ENCODE results near the gene BRIP1.
"Not testable (repeated sequence)": the region's sequence is repeated elsewhere in the genome, so short reads cannot be mapped to it uniquely, and the experiment has no call there.

BRIP1 gene

DNA sequence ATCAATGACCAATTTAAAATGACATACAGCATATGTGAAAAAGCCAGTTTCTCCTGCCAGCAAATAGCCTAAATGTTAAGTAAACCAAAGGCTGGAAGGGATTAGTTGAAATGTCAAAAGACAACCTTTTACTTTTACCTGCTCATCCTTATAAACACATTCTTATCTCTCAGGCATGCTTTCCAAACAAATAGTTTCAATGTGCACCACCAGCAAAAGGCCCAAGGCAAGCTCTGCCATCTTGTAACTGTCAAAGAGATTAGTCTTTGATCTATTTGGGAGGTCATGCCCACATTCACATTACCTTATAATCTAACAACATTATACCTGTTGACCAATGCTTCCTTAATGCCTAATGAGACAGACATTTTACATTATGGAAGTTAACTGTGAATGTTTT, 140.1 kb downstream of the BRIP1 start:
- no peaks in the 10 kb centered on the region; the same call in 1 of the 2 replicates for H3K36me3 ChIP-seq (ENCODE audit: insufficient read depth, low read length)
- H3K9me3 ChIP-seq (ENCODE audit: control insufficient read depth, insufficient read depth, low read length) = no peaks in the 10 kb centered on the region; the same call in 1 of the 2 replicates
- no peaks in the 10 kb centered on the region for H3K4me1 ChIP-seq (ENCODE audit: insufficient read depth, low read length)
- H3K9ac ChIP-seq (ENCODE audit: low read depth, low read length) = no peak overlapping the region

GRCh38 chr17:61722398-61722797, 140.9 kb downstream of the BRIP1 start:
- Histone ChIP-seq H3K9ac (ENCODE audit: low read depth, low read length) (no peak overlapping the region), H3K4me1 (ENCODE audit: insufficient read depth, low read length) (no peaks in the 10 kb centered on the region)

GRCh38 chr17:61720016-61720795, 143.1 kb downstream of the BRIP1 start:
- Histone ChIP-seq H3K9me3 (ENCODE audit: control insufficient read depth, insufficient read depth, low read length) (no peaks in the 10 kb centered on the region; the same call in 1 of the 2 replicates), H3K4me1 (ENCODE audit: insufficient read depth, low read length) (no peaks in the 10 kb centered on the region), H3K9ac (ENCODE audit: low read depth, low read length) (no peak overlapping the region), H3K36me3 (ENCODE audit: insufficient read depth, low read length) (no peaks in the 10 kb centered on the region; the same call in 1 of the 2 replicates)

More at GRCh38 chr17:61722398-61722797, 140.9 kb downstream of the BRIP1 start:
- Histone ChIP-seq H3K9me3 (ENCODE audit: control insufficient read depth, insufficient read depth, low read length) (no peaks in the 10 kb centered on the region; the same call in 1 of the 2 replicates), H3K36me3 (ENCODE audit: insufficient read depth, low read length) (no peaks in the 10 kb centered on the region; the same call in 1 of the 2 replicates)

GRCh38 chr17:61719220-61719619, 144.1 kb downstream of the BRIP1 start:
- H3K36me3 ChIP-seq (ENCODE audit: insufficient read depth, low read length); H3K4me1 ChIP-seq (ENCODE audit: insufficient read depth, low read length); H3K9ac ChIP-seq (ENCODE audit: low read depth, low read length); H3K9me3 ChIP-seq (ENCODE audit: control insufficient read depth, insufficient read depth, low read length): not testable (repeated sequence)

GRCh38 chr17:61718022-61718421, 145.3 kb downstream of the BRIP1 start:
- Histone ChIP-seq H3K9me3 (ENCODE audit: control insufficient read depth, insufficient read depth, low read length) (no peaks in the 10 kb centered on the region; the same call in 1 of the 2 replicates), H3K4me1 (ENCODE audit: insufficient read depth, low read length) (no peaks in the 10 kb centered on the region), H3K9ac (ENCODE audit: low read depth, low read length) (no peak overlapping the region), H3K36me3 (ENCODE audit: insufficient read depth, low read length) (peaks cover 2% of the 10 kb centered on the region; the same call in 1 of the 2 replicates)

DNA sequence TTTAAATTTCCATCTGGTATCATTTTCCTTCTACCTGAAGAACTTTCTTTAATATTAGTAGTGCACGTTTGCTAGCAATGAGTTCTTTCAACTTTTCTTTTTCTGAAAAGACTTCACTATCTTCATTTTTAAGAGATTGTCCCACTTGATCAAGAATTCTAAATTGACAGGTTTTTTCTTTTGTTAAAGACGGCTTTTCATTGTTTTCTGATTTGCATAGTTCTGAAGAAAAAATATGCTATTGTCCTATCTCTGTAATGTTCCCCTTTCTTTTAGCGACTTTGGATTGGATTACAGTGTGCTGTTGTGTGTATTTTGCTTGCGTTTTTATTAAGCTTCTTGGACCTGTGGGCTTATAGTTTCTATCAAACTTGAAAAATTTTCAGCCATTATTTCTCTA, 146.0 kb downstream of the BRIP1 start:
- Histone ChIP-seq H3K9ac (ENCODE audit: low read depth, low read length) (no peak overlapping the region), H3K4me1 (ENCODE audit: insufficient read depth, low read length) (no peaks in the 10 kb centered on the region), H3K36me3 (ENCODE audit: insufficient read depth, low read length) (peaks cover 2% of the 10 kb centered on the region; the same call in 1 of the 2 replicates), H3K9me3 (ENCODE audit: control insufficient read depth, insufficient read depth, low read length) (no peaks in the 10 kb centered on the region)

DNA sequence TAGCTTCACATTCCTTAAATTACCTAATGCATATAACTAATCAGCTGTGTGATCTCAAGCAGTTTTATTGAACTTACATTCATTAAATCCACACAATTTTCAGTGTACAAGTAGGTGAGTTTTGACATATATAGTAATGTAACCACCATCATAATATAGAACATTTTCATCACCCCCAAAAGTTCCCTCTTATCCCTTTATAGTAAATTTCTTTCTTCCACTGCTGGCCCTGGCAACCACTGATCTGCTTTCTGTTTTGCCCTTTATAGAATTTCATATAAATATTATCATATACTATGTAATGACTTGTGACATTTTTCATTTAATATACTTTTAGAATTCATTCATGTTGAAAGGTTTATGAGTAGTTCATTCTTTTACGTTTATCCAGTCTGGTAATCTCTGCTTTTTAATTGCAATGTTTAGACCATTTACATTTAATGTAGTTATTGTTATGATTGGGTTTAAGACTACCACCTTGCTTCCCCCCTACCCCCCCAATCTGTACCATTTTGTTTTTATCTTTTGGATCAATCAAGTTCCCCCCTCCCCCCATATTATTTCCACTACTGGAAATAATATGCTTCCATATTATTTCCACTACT, 147.0 kb downstream of the BRIP1 start:
- Histone ChIP-seq H3K36me3 (ENCODE audit: insufficient read depth, low read length) (peaks cover 2% of the 10 kb centered on the region; the same call in 1 of the 2 replicates), H3K4me1 (ENCODE audit: insufficient read depth, low read length) (no peaks in the 10 kb centered on the region), H3K9ac (ENCODE audit: low read depth, low read length) (no peak overlapping the region), H3K9me3 (ENCODE audit: control insufficient read depth, insufficient read depth, low read length) (no peaks in the 10 kb centered on the region)

- Histone ChIP-seq H3K36me3 (ENCODE audit: insufficient read depth, low read length) (peaks cover 2% of the 10 kb centered on the region; the same call in 1 of the 2 replicates), H3K9ac (ENCODE audit: low read depth, low read length) (no peak overlapping the region), H3K9me3 (ENCODE audit: control insufficient read depth, insufficient read depth, low read length) (no peaks in the 10 kb centered on the region), H3K4me1 (ENCODE audit: insufficient read depth, low read length) (no peaks in the 10 kb centered on the region)
Measured at GRCh38 chr17:61715348-61715747, 148.0 kb downstream of the BRIP1 start.

GRCh38 chr17:61714300-61714699, 149.0 kb downstream of the BRIP1 start:
- Histone ChIP-seq H3K36me3 (ENCODE audit: insufficient read depth, low read length) (0 out of 2 replicates have a peak, but pooled peaks cover 2% of the 10 kb centered on the region), H3K4me1 (ENCODE audit: insufficient read depth, low read length) (no peaks in the 10 kb centered on the region), H3K9me3 (ENCODE audit: control insufficient read depth, insufficient read depth, low read length) (no peaks in the 10 kb centered on the region), H3K9ac (ENCODE audit: low read depth, low read length) (no peak overlapping the region)

- H3K36me3 ChIP-seq (ENCODE audit: insufficient read depth, low read length) = peaks cover 8% of the 10 kb centered on the region; the same call in 1 of the 2 replicates
- H3K4me1 ChIP-seq (ENCODE audit: insufficient read depth, low read length) = no peaks in the 10 kb centered on the region
- H3K9ac ChIP-seq (ENCODE audit: low read depth, low read length) = no peak overlapping the region
- no peaks in the 10 kb centered on the region for H3K9me3 ChIP-seq (ENCODE audit: control insufficient read depth, insufficient read depth, low read length)
Measured at GRCh38 chr17:61713035-61713434, 150.3 kb downstream of the BRIP1 start.

- Histone ChIP-seq H3K36me3 (ENCODE audit: insufficient read depth, low read length) (peaks cover 8% of the 10 kb centered on the region; the same call in 1 of the 2 replicates), H3K4me1 (ENCODE audit: insufficient read depth, low read length) (no peaks in the 10 kb centered on the region), H3K9me3 (ENCODE audit: control insufficient read depth, insufficient read depth, low read length) (no peaks in the 10 kb centered on the region), H3K9ac (ENCODE audit: low read depth, low read length) (no peak overlapping the region)
Measured at GRCh38 chr17:61710546-61710945, 152.8 kb downstream of the BRIP1 start.

DNA sequence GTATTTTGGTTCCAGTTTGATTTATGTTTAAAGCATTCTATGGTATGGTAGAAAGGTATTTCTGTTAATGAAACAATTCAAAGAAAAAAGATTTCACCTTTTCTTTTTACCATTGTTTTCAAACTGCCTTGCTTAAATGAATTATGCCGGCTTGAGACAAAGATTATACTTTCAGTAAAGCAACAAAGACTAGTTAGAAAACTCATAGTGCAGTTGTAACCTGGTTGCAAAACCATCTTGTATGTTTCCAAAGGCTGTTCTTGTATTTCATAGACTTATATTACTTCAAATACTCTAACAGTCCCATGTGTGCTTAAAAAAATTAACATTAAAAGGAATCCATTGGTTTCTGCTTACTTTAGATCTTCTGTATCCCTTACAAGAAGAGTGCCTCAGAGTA, 153.8 kb downstream of the BRIP1 start:
- no peaks in the 10 kb centered on the region for H3K9me3 ChIP-seq (ENCODE audit: control insufficient read depth, insufficient read depth, low read length)

DNA sequence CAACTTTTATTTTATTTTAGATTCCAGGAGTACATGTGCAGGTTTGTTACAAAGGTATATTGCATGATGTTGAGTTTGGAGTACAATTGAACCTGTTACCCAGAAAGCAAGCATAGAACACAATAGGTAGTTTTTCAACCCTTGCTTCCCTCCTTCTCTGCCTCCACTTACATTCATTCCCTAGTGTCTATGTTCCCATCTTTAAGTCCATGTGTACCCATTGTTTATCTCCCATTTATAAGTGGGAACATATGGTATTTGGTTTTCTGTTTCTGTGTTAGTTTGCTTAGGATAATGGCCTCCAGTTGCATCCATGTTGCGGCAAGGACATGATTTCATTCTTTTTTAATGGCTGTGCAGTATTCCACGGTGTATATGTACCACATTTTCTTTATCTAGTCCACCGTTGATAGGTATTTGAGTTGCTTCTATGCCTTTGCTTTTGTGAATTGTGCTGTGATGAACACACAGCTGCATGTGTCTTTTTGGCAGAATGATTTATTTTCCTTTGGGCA, 158.3 kb downstream of the BRIP1 start:
- Histone ChIP-seq H3K9ac (ENCODE audit: low read depth, low read length) (no peak overlapping the region), H3K36me3 (ENCODE audit: insufficient read depth, low read length) (peaks cover 6% of the 10 kb centered on the region; the same call in 1 of the 2 replicates)

More for the DNA sequence above, 153.8 kb downstream of the BRIP1 start:
- Histone ChIP-seq H3K9ac (ENCODE audit: low read depth, low read length) (no peak overlapping the region), H3K4me1 (ENCODE audit: insufficient read depth, low read length) (no peaks in the 10 kb centered on the region), H3K36me3 (ENCODE audit: insufficient read depth, low read length) (peaks cover 8% of the 10 kb centered on the region; the same call in 1 of the 2 replicates)

DNA sequence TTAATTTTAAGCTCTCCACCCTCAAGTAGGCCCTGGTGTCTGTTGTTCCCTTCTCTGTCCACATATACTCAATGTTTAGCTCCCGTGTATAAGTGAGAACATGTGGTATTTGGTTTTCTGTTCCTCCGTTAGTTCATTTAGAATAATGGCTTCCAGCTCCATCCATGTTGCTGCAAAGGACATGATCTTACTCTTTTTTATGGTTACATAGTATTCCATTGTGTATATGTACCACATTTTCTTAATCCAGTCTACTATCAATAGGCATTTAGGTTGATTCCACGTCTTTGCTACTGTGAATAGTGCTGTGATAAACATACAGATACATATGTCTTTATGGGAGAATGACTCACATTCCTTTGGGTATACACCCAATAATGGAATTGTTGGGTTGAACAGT, 160.9 kb downstream of the BRIP1 start:
- Histone ChIP-seq H3K36me3 (ENCODE audit: insufficient read depth, low read length) (peaks cover 4% of the 10 kb centered on the region; the same call in 1 of the 2 replicates), H3K9ac (ENCODE audit: low read depth, low read length) (no peak overlapping the region), H3K9me3 (ENCODE audit: control insufficient read depth, insufficient read depth, low read length) (peaks cover 46% of the 10 kb centered on the region), H3K4me1 (ENCODE audit: insufficient read depth, low read length) (no peaks in the 10 kb centered on the region)

More for the DNA sequence above, 158.3 kb downstream of the BRIP1 start:
- Histone ChIP-seq H3K9me3 (ENCODE audit: control insufficient read depth, insufficient read depth, low read length) (peaks cover 28% of the 10 kb centered on the region; the same call in 1 of the 2 replicates), H3K4me1 (ENCODE audit: insufficient read depth, low read length) (no peaks in the 10 kb centered on the region)

Data from ES-I3 (cell line).